ENCODE results near the gene LMO7.

LMO7 gene

GRCh38 chr13:75801388-75801945 lies 165.3 kb downstream of the LMO7 start:
- DNase-seq (ENCODE audit: low read depth) = peak; percentile 23

GRCh38 chr13:75802161-75802560 lies 166.0 kb downstream of the LMO7 start:
- DNase-seq (ENCODE audit: low read depth) = no peak

- DNase-seq (ENCODE audit: low read depth) = no peak
Observed at GRCh38 chr13:75803164-75803611, 167.1 kb downstream of the LMO7 start.

GRCh38 chr13:75804054-75804453 lies 167.9 kb downstream of the LMO7 start:
- DNase-seq (ENCODE audit: low read depth) = peak; percentile 17

- peak; percentile 28 for DNase-seq (ENCODE audit: low read depth)
Observed at GRCh38 chr13:75804605-75805004, 168.5 kb downstream of the LMO7 start.

- DNase-seq (ENCODE audit: low read depth) = no peak
Observed at GRCh38 chr13:75806117-75806516, 170.0 kb downstream of the LMO7 start.

- DNase-seq (ENCODE audit: low read depth) = no peak
Observed at GRCh38 chr13:75811361-75811760, 175.2 kb downstream of the LMO7 start.

- DNase-seq (ENCODE audit: low read depth) = no peak
Observed at GRCh38 chr13:75811841-75812240, 175.7 kb downstream of the LMO7 start.

- peak; percentile 63 for DNase-seq (ENCODE audit: low read depth)
Observed at GRCh38 chr13:75812751-75813181, 176.6 kb downstream of the LMO7 start.

GRCh38 chr13:75813323-75813722 lies 177.2 kb downstream of the LMO7 start:
- DNase-seq (ENCODE audit: low read depth) = no peak

GRCh38 chr13:75818179-75818967 lies 182.2 kb downstream of the LMO7 start:
- no peak for DNase-seq (ENCODE audit: low read depth)

- no peak for DNase-seq (ENCODE audit: low read depth)
Observed at GRCh38 chr13:75818968-75819225, 182.8 kb downstream of the LMO7 start.

- no peak for DNase-seq (ENCODE audit: low read depth)
Observed at GRCh38 chr13:75825161-75825560, 189.0 kb downstream of the LMO7 start.

- no peak for DNase-seq (ENCODE audit: low read depth)
Observed at GRCh38 chr13:75825594-75825993, 189.5 kb downstream of the LMO7 start.

GRCh38 chr13:75826391-75826790 lies 190.3 kb downstream of the LMO7 start:
- DNase-seq (ENCODE audit: low read depth) = no peak

- DNase-seq (ENCODE audit: low read depth) = peak; percentile 58
Observed at GRCh38 chr13:75829830-75830229, 193.7 kb downstream of the LMO7 start.

- DNase-seq (ENCODE audit: low read depth) = peak; percentile 85
Observed at GRCh38 chr13:75830842-75831241, 194.7 kb downstream of the LMO7 start.

GRCh38 chr13:75831389-75831788 lies 195.3 kb downstream of the LMO7 start:
- DNase-seq (ENCODE audit: low read depth) = no peak

- DNase-seq (ENCODE audit: low read depth) = no peak
Observed at GRCh38 chr13:75832812-75833211, 196.7 kb downstream of the LMO7 start.

- no peak for DNase-seq (ENCODE audit: low read depth)
Observed at GRCh38 chr13:75836441-75836840, 200.3 kb downstream of the LMO7 start.

GRCh38 chr13:75838366-75839005 lies 202.4 kb downstream of the LMO7 start:
- DNase-seq (ENCODE audit: low read depth) = no peak

GRCh38 chr13:75839406-75839805 lies 203.3 kb downstream of the LMO7 start:
- no peak for DNase-seq (ENCODE audit: low read depth)

GRCh38 chr13:75841905-75842304 lies 205.8 kb downstream of the LMO7 start:
- no peak for DNase-seq (ENCODE audit: low read depth)

Measured in EH (cell line).